Retinal pigment epithelial cell (primary cell): ENCODE measurements around the gene PROM1.

Source experiments
- DNase-seq: peaks from one replicate; pipeline ENCODE4 v3.0.0-alpha.2; 2010; ENCODE audit warnings: low read depth
- H3K4me3 ChIP-seq: 2 replicates; pipeline ENCODE4 v1.5.1; 2011; ENCODE audit warnings: mild to moderate bottlenecking, low read length, control low read depth, moderate library complexity
- TF ChIP-seq, protein P1 (sequence below): conservative IDR thresholded peaks from 2 replicates; pipeline ENCODE4 v1.5.1; 2011; ENCODE audit warnings: low read depth, low read length, control low read depth, inconsistent platforms

Gene PROM1

DNA sequence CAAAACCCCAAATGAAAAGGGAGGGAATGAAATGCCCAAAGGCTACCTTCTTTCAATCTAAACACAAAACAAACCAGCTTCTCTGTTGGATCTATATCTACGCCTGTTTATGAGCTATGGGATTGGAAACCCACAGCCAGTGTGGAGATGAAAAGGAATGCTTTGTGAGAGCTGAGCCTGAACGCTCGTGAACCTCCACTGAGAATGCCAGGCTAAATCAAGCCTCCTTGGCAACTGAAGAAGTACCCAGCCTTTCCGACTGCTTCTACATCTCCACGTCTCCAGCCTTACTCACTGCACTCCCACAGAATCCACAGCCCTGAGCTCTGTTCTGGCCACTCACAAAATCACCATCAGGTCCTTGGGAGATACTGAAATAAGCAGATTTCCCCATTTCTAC lies 31.8 kb downstream of the PROM1 start:
- H3K4me3 ChIP-seq, result no peak overlapping the region
- DNase-seq, result no peak
- TF ChIP-seq, protein P1, sequence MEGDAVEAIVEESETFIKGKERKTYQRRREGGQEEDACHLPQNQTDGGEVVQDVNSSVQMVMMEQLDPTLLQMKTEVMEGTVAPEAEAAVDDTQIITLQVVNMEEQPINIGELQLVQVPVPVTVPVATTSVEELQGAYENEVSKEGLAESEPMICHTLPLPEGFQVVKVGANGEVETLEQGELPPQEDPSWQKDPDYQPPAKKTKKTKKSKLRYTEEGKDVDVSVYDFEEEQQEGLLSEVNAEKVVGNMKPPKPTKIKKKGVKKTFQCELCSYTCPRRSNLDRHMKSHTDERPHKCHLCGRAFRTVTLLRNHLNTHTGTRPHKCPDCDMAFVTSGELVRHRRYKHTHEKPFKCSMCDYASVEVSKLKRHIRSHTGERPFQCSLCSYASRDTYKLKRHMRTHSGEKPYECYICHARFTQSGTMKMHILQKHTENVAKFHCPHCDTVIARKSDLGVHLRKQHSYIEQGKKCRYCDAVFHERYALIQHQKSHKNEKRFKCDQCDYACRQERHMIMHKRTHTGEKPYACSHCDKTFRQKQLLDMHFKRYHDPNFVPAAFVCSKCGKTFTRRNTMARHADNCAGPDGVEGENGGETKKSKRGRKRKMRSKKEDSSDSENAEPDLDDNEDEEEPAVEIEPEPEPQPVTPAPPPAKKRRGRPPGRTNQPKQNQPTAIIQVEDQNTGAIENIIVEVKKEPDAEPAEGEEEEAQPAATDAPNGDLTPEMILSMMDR, result no peak

DNA sequence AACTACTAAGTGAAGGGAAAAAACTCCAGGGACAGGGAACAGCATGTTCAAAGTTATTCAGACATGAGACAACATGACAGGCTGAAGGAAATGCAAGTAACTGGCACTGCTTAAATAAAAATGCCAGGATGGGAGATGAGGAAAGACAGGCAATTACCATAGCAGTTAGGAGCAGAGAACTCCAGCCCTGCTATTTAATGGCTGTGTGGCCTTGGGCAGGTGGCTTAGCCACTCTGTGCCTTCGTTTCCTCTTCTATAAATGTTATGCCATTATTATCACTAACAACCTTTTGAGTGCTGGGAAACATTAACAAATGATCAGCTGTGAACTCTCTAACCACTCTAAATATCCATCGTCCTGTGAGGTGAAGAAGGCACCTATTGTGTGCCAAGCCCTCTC lies 32.7 kb downstream of the PROM1 start:
- TF ChIP-seq, protein P1, result no peak
- no peak for DNase-seq
- H3K4me3 ChIP-seq, result no peak overlapping the region

DNA sequence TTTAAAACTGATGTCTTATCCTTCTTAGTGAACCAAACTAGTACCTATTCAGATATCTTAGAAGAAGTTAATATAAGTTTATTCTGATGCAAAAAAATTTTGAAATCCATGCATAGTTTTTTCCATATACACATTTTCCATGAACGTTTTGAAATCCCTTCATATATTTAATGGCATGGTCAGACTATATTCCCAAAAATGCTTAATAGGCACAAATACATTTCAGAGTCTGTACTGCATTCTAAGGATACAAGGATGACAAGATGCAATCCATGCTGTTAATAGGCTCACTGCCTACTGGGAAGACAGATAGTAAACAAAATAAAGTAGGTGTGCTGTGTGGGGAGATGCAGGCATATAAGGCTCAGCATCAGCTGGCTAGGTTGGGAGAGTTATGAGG lies 33.2 kb downstream of the PROM1 start:
- DNase-seq, result no peak
- TF ChIP-seq, protein P1, result no peak
- H3K4me3 ChIP-seq, result no peak overlapping the region

DNA sequence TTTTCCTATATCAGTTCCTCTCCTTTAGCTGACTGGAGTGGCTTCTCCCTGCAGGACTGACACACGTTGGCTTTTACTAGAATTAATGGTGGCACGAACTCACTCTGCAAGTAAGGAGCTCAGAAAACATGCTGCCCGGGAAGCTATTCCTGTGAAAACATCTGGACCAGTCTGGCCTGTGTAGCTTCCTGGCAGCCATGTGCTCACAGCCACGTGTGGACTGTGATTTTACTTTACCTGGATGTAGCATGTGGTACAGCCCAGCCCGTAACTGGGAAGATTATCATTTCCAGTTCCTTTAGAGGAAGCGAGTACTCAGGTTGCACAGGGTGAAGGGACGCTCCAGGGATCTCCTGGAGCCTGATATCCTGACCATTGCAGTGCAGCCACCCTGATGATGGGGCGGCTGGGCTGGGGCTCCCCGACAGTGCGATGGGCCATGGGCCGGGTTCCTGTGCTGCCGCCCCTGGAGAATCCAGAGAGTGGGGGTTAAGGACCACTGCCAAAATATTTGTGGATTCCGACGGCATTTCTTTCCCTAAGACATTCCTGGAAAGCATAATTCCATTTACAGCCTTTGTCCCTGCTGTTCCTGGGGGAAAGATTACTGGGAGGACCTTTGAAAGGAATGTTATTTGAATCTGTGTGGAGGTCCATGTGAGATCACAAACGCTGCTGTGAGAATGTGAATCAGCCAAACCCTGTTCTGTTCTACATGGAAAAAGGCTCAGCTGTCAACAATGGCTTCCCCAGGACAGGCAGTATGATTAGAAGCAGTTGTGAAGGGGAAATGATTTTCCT lies 35.0 kb downstream of the PROM1 start:
- no peak overlapping the region for H3K4me3 ChIP-seq
- TF ChIP-seq, protein P1, result no peak
- DNase-seq, result no peak

DNA sequence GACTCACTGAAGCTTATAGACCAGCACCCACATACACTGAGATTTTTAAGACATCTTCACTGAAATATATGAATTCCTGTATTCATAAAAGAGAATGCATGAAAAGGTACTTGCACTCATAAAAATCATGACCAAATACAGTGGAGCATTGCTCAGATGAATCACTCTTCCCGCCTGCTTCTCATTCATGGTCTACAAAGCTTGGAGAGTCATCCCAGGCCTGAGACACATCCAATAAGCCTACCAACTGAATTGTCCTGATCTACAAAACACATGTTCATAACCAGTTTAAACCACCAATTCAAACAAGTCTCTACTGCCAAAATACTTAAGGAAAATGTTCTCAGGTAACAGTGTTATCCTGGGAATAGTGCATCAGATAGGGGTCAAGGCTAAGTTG lies 38.1 kb downstream of the PROM1 start:
- TF ChIP-seq, protein P1, result no peak
- H3K4me3 ChIP-seq, result no peak overlapping the region
- no peak for DNase-seq

DNA sequence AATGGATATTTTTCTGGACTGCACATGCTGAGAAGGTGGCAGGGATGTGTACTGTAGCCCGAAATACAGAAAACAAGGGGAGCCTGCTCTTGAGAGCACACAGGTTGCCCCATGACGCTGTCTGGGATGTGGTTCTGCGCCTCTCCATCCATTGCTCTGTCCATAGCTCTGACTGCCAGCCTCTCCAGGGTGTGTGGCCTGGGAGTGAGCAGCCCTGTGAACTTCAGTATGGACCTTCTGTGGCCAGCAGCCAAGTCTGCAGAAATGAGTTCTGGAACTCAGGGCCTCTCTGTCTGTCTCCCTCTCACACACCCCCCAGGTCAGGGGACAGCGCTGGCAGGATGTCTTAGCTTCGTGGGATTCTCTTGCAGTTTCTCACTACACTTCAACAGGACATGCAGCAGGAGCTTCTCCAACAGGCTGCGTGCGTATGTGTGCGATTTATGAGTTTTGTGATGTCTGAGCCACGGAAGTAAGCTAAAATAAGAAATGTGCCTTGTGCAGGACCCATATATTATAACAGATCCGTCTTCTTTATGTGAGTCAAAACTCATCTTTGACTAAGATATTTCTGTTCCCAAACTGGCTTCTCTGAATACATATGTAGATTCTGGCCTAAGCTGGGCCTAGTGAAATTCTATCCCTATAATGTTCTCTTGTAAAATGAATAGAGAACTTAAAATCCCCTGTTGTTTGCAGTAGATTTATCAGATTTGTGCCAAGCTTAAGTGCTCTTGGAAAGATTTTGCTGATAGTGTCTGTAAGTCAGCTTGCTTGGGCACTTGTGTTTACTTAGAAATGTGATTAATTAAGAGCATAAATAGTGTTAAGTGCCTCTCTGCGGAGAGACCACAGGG lies 40.0 kb downstream of the PROM1 start:
- H3K4me3 ChIP-seq, result no peak overlapping the region
- DNase-seq, result no peak
- TF ChIP-seq, protein P1, result no peak
